Measurements from ENCODE around the gene MAOA.

- TF ChIP-seq CTCF (IDR thresholded peaks at IDR 0.05; ENCODE audit: low read length) = no peak
- TF ChIP-seq EZH2 (IDR thresholded peaks at IDR 0.05; ENCODE audit: borderline replicate concordance, low read length) = no peak
Measured at GRCh38 chrX:43716144-43716543, 60.0 kb downstream of the MAOA start.
